Activated B cell treated with CpG ODN at 0.5 μM for 24 hours (primary cell): Measurements from ENCODE around the gene RADX. TPM values are rescaled to one million over a fixed set of nuclear protein-coding genes. Genes with fewer than 3 reads are reported as not detected.

Experiments used
- ATAC-seq: fragments of 200-7000 bp; cut with Tn5 transposase; one replicate; pipeline ENCODE4 v1.10.0; 2021; ENCODE audit warnings: low read depth, mild to moderate bottlenecking, moderate library complexity
- CTCF ChIA-PET: fragments of 350-600 bp; sonication (Branson Sonifier 250); formaldehyde crosslinking; loops from one replicate; lab custom pipeline; 2021; ENCODE audit warnings: antibody characterized with exemption; lab: Charles Lee
- POLR2A ChIA-PET: fragments of 350-600 bp; sonication (Branson Sonifier 250); formaldehyde crosslinking; loops from one replicate; lab custom pipeline; 2021; ENCODE audit warnings: antibody characterized with exemption; lab: Charles Lee
- DNase-seq: peaks from one replicate; pipeline ENCODE4 v3.0.0; 2022
- H3K27ac Mint-ChIP-seq: one replicate; pipeline ENCODE4 v1.8.0; 2020; ENCODE audit warnings: mixed read lengths
- H3K27me3 Mint-ChIP-seq: one replicate; pipeline ENCODE4 v1.8.0; 2021; ENCODE audit warnings: mixed read lengths
- H3K36me3 Mint-ChIP-seq: one replicate; pipeline ENCODE4 v1.8.0; 2021; ENCODE audit warnings: low read depth, mixed read lengths
- H3K4me1 Mint-ChIP-seq: one replicate; pipeline ENCODE4 v1.8.0; 2021; ENCODE audit warnings: mixed read lengths
- H3K4me3 Mint-ChIP-seq: one replicate; pipeline ENCODE4 v1.8.0; 2020; ENCODE audit warnings: mild to moderate bottlenecking, mixed read lengths
- H3K9me3 Mint-ChIP-seq: one replicate; pipeline ENCODE4 v1.8.0; 2020; ENCODE audit warnings: mixed read lengths
- CTCF ChIP-seq: fragments of 200-600 bp; IDR thresholded peaks from one replicate; pipeline ENCODE4 v1.8.0; 2022; ENCODE audit warnings: antibody characterized with exemption, mild to moderate bottlenecking
- intact Hi-C: fragments of 100-400 bp; cut with micrococcal nuclease; formaldehyde crosslinking; loops from one replicate; pipeline ENCODE4 v1.15.1; 2024
- total RNA-seq: library from RNA; stranded (reverse); gene quantifications from 2 replicates; pipeline ENCODE4 v1.2.3, GENCODE V29; 2022

The RADX gene
- total RNA-seq, 1 donor from 2014 or later: 10.9 TPM

- TF ChIP-seq CTCF: no peak
- peaks cover 20% of the 10 kb centered on the region for H3K27me3 Mint-ChIP-seq
- H3K4me1 Mint-ChIP-seq: peaks cover 4% of the 10 kb centered on the region
- H3K4me3 Mint-ChIP-seq: peak overlapping the region; percentile 57
- H3K27ac Mint-ChIP-seq: no peak overlapping the region
- H3K36me3 Mint-ChIP-seq: no peaks in the 10 kb centered on the region
- ChIA-PET POLR2A (no interaction called here), CTCF (no interaction called here)
- DNase-seq: no peak
- ATAC-seq: no peak
- intact Hi-C loops: no loop called here
- H3K9me3 Mint-ChIP-seq: no peaks in the 10 kb centered on the region
Observed at GRCh38 chrX:106725931-106726330, 114.2 kb downstream of the RADX start.

GRCh38 chrX:106726485-106727437 is 115.0 kb downstream of the RADX start, which contains the start of gene RNF128:
Gene RNF128 (plus strand): TSS chrX:106726701. CDS start chrX:106726914, 213 bp downstream.
- H3K27me3 Mint-ChIP-seq: peaks cover 19% of the 10 kb centered on the region
- H3K4me1 Mint-ChIP-seq: peaks cover 4% of the 10 kb centered on the region
- ATAC-seq (no peak), DNase-seq (no peak)
- intact Hi-C loops: no loop called here
- POLR2A ChIA-PET: no interaction called here
- no peaks in the 10 kb centered on the region for H3K36me3 Mint-ChIP-seq
- peak within 1 kb of the TSS; percentile 57 for H3K4me3 Mint-ChIP-seq
- H3K9me3 Mint-ChIP-seq: no peaks in the 10 kb centered on the region
- H3K27ac Mint-ChIP-seq: no peak within 1 kb of the TSS
- TF ChIP-seq CTCF: no peak
- CTCF ChIA-PET: no interaction called here

GRCh38 chrX:106728337-106728736 is 116.6 kb downstream of the RADX start:
- CTCF ChIA-PET: no interaction called here
- Mint-ChIP-seq H3K9me3 (no peaks in the 10 kb centered on the region), H3K27ac (no peak overlapping the region), H3K36me3 (no peaks in the 10 kb centered on the region), H3K4me1 (peaks cover 4% of the 10 kb centered on the region), H3K27me3 (peaks cover 17% of the 10 kb centered on the region), H3K4me3 (no peak overlapping the region)
- no peak for TF ChIP-seq CTCF
- POLR2A ChIA-PET: no interaction called here
- ATAC-seq (no peak), DNase-seq (no peak)
- intact Hi-C loops: no loop called here

Other genes with a start within 250 kb of the RADX start
- not detected in 2 replicates for gene RNF128, start 114.7 kb downstream of the RADX start, total RNA-seq
- gene TBC1D8B, start 190.7 kb downstream of the RADX start, total RNA-seq: 6.5 and 8.4 TPM in 2 replicates